Eye (tissue), 1 donor: ENCODE measurements around the gene LHB.
A peak's percentile ranks its signal among the peaks of the same experiment; 100 is the strongest.
"Not testable (repeated sequence)": the region's sequence is repeated elsewhere in the genome, so short reads cannot be mapped to it uniquely, and the experiment has no call there.

Experiments
- DNase-seq: peaks from one replicate; pipeline ENCODE4 v3.0.0-alpha.2; 2015

LHB gene

GRCh38 chr19:49017041-49017665 is at the start of gene LHB:
Gene LHB (minus strand): TSS chr19:49017091. CDS start chr19:49017081, 10 bp downstream.
- DNase-seq: no peak

GRCh38 chr19:49065905-49066512 is 49.1 kb upstream of the LHB start:
- DNase-seq: no peak

DNA sequence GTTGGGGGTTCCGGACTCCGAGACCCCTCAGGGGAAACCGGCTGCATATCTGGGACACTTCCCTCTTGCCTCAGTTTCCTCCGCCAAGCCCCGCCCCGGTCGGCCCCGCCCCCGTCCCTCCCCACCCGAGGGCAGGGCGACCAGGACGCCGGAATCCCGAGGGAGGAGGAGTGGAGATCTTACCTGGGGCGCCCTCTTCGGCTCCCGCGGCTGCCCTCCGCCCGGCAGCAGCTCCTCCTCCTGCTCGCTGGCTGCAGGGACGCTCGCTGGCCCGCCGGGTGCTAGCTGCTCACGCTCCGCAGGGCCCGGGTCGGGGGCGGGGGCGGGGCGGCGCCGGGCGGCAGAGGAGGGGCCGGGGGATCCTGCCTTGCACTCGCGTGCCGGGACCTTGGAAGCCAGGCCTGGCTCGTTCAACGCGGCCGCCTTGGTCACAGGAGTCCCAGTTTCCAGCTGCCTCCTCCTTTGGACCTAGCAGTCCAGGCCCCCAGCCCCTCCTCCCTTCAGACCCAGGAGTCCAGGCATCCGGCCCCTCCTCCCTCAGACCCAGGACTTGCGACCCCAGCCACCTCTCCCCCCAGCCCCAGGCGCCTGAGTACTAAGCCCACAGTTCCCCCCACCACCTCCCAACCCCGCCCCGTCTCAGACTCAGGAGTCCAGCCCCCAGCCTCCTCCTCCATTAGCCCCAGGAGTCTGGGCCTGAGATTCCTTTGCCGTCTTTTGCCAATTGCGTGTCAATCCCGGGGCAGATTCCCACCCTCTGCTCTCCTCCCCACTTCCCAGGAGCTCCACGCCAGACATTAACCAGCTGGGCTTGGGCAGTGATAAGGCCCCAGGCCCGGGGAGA is 48.1 kb upstream of the LHB start, which contains the start of gene NTF4:
Gene NTF4 (minus strand): TSS at position 51 of the 844 bp plus-strand sequence. CDS start 2,821 bp downstream, outside the sequence.
- DNase-seq: peak; percentile 79

GRCh38 chr19:49064029-49064629 is 47.2 kb upstream of the LHB start:
- DNase-seq: no peak

GRCh38 chr19:49061445-49061844 is 44.6 kb upstream of the LHB start:
- DNase-seq: no peak

DNA sequence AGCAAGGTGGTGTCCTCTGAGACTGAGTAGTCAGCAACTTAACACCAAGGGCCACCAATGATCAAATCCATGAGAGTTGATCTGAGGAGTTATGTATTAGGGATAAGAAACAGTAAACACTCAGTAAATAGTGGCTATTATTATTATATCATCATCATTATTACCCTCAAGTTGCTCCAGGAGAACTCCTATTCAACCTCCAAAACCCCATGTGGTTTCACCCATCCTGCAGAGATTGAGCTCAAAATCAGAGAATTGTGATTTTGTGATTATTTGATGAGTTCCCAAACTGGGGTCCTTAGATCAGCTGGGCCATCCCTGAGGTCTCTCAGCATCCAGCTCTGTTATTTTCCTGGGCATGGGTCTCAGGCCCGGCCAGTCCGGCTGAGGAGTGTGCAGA is 44.1 kb upstream of the LHB start:
- no peak for DNase-seq

- no peak for DNase-seq
Observed at GRCh38 chr19:49059053-49059452, 42.2 kb upstream of the LHB start.

- peak; percentile 33 for DNase-seq
Observed at GRCh38 chr19:49058562-49058961, 41.7 kb upstream of the LHB start.

DNA sequence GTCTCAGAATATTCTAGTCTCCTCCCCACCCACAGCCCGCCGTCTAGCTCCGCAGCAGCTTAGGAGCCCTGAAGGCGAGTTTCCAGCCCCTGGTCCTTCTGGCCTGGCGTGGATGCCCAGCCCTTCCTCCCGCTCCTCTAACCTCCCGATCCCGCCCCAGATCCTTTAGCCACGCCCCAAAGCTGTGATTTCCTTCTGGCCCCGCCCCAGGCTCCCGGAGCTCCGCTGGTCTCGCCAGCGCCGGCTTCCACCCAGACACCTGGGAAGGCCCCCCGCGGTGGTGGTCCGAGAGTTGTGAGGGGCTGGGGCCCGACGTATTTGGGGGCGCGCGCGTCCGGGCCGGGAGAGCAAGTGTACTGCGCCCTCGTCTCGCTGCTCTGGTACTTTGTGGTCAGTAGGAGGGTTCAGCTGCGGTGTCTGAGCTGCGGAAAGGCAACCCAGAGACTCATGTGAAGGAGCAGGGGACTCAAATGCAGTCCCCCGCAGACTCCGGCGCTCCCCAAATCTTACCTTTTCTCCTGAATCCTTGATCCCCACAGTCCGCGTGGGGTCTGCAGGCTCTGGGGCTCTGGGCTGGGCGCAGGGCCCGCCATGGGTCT is 40.8 kb upstream of the LHB start, which contains the start of gene CGB7:
Gene CGB7 (minus strand): TSS at position 114 of the 599 bp plus-strand sequence. CDS start 2,374 bp downstream, outside the sequence.
- peak; percentile 86 for DNase-seq

GRCh38 chr19:49056902-49057596 is 40.2 kb upstream of the LHB start:
- DNase-seq: peak; percentile 35

DNA sequence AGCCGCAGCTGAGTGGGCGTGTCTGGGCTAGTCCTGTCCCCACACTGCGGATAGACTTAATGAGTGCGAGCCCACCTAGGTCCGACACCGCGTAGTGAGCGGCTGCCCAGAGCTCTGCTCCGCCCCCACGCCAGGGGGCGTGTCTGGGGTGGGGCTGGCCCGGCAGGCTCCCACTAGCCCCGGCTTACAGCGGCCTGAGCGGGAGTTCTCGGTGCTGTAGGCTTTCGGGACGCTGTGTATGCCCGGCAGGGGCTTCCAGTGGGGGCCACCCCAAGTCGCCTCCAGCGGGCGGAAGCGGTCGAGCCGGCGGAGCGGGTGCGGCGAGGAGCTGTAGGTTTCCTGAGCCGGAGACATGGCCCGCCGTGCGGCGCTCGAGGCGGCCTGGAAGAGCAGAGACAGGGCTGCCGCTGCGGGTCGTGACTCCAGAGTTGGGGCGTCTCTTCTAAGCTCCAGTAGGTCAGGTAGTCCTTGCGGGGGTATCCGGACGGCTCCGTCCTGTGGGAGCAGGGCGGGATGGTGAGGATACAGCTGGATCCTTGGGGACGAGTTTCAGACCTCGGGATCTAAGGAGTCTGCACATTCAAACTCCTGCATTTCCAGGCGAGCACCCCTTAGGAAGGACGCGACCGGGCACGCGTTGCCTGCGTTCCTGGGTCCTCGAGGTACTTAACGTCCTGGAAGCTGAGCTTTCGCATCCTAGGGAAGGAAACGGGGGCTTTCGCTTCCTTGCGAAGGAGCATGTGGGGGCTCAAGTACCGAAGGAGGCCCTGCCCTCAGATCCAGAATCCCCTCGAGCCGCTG is 39.4 kb upstream of the LHB start:
- peak; percentile 70 for DNase-seq

GRCh38 chr19:49050376-49051033 is 33.6 kb upstream of the LHB start:
- not testable (repeated sequence) for DNase-seq

GRCh38 chr19:49049834-49050233 is 32.9 kb upstream of the LHB start:
- not testable (repeated sequence) for DNase-seq

DNA sequence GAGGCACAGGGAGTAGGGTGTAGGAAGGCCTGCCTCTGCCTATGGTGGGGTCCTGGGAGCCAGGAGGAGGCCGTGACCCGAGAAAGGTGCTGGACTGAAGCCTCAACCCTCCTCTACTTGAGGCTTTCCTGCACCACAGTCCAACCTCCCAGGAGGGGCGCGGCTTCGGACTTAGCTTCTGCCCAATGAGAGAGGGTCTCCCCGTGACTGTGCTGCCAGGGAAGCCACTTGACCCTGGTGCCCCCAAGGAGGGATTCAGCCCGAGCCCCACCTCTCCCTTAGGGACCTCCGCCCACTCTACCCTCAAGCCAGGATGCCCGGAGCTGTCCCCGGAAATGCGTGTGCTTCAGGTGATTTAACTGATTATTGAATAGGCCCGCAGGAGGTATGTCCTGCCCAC is 32.1 kb upstream of the LHB start, which contains the start of gene CGB8:
Gene CGB8 (minus strand): TSS at position 101 of the 400 bp plus-strand sequence. CDS start 372 bp downstream, outside the sequence.
- not testable (repeated sequence) for DNase-seq

GRCh38 chr19:49043548-49043947 is 26.7 kb upstream of the LHB start, which contains the start of gene CGB5:
Gene CGB5 (plus strand): TSS chr19:49043848. CDS start chr19:49044210, 362 bp downstream.
- DNase-seq: not testable (repeated sequence)

- DNase-seq: not testable (repeated sequence)
Observed at GRCh38 chr19:49042666-49043065, 25.8 kb upstream of the LHB start.

- DNase-seq: no peak
Observed at GRCh38 chr19:49042177-49042576, 25.3 kb upstream of the LHB start.

- not testable (repeated sequence) for DNase-seq
Observed at GRCh38 chr19:49039736-49040135, 22.8 kb upstream of the LHB start.

DNA sequence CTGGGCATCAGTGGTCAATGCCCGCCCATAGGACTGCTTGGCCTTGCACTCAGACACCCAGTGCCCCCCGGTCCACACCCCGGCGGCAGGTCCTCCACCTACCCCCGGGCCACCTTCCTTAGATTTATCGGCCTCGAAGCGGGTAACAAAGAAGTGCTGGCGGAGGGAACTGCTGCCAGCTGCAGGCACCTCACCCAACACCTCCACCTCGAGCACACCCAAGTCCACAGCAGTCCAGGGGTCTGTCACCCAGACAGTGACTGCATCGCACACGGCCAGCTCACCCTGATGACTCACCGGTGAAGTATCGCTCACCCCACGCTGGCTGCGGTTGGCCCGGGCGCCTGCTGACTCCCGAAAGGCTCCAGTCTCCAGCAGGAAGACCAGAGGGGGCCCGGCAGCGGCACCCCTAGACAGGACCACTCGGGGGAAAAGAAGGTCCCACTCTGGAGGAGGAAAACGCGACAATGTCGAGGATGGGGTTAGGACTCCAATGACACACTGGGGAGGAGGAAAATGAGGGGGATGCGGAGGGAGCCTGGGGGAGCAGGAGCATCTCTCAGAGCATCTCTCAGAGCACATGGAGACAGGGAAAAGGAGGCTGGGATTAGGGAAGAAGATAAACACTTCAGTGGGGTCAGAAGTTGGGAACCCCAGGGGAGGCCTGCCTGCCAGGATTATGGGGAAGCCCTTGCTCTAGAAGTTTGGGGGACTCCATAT is 21.8 kb upstream of the LHB start:
- DNase-seq: not testable (repeated sequence)
